ENCODE data around the gene DLGAP4. TPM values are rescaled to one million over a fixed set of nuclear protein-coding genes. Genes with fewer than 3 reads are reported as not detected.

DLGAP4 gene
- total and polyA plus RNA-seq, 9 of the 15 experiments (the other 6 are each of a cell fraction or from before 2014, with no cell fraction given): 0.31 to 34.1 (median 4.5) TPM

GRCh38 chr20:36460648-36461599 is 154.8 kb downstream of the DLGAP4 start (continued):
- TF ChIP-seq THRB (CRISPR knock-in tag; conservative IDR thresholded peaks at IDR 0.05): no peak
- no peak for TF ChIP-seq STAT6 (CRISPR knock-in tag; IDR thresholded peaks at IDR 0.05)
- TF ChIP-seq POLR2AphosphoS5 (IDR thresholded peaks at IDR 0.05; ENCODE audit: control insufficient read depth, insufficient read depth, low read depth, low read length): peak; percentile 57; the same call in 1 of the 2 replicates
- no peak for TF ChIP-seq PHF20 (IDR thresholded peaks at IDR 0.05; ENCODE audit: partially characterized antibody)
- 0 out of 4 replicates have a peak, but pooled peaks of 1 of the 2 experiments have one; percentile 23 for TF ChIP-seq SIN3A (IDR thresholded peaks at IDR 0.05; ENCODE audit: borderline replicate concordance in 2 of 2, control insufficient read depth in 1 of 2, low read depth in 2 of 2, low read length in 2 of 2)
- TF ChIP-seq ZNF436 (CRISPR knock-in tag; IDR thresholded peaks at IDR 0.05): no peak
- 0 out of 2 replicates have a peak, but pooled peaks have one; percentile 61 for TF ChIP-seq MTA3 (IDR thresholded peaks at IDR 0.05; ENCODE audit: borderline replicate concordance)
- TF ChIP-seq TCF7L2 (IDR thresholded peaks at IDR 0.05; ENCODE audit: low read depth, low read length): no peak
- TF ChIP-seq SMAD3 (CRISPR knock-in tag; conservative IDR thresholded peaks at IDR 0.05): peak; percentile 65
- TF ChIP-seq ETS1 (conservative IDR thresholded peaks at IDR 0.05; ENCODE audit: control insufficient read depth, low read depth, low read length): 0 out of 2 replicates have a peak, but pooled peaks have one; percentile 17
- TF ChIP-seq RERE (CRISPR knock-in tag; IDR thresholded peaks at IDR 0.05; ENCODE audit: borderline replicate concordance): no peak
- TF ChIP-seq MXI1 (IDR thresholded peaks at IDR 0.05; ENCODE audit: low read depth, low read length): no peak
- no peak for TF ChIP-seq ZNF551 (CRISPR knock-in tag; IDR thresholded peaks at IDR 0.05)
- TF ChIP-seq U2AF2 (optimal IDR thresholded peaks at IDR 0.05; ENCODE audit: low read depth, low read length): no peak

Data from K562 (cell line).